NCI-H2171 treated with DMSO at 0.1 percent for 48 hours (cell line): ENCODE data around the gene OR1K1.
"Not testable (repeated sequence)": the region's sequence is repeated elsewhere in the genome, so short reads cannot be mapped to it uniquely, and the experiment has no call there.

Source experiments
- DNase-seq: peaks from one replicate; lab custom pipeline; 2025; lab: John Stamatoyannopoulos, UW

OR1K1 gene

GRCh38 chr9:122812736-122813135 is 12.8 kb downstream of the OR1K1 start:
- DNase-seq = no peak

GRCh38 chr9:122814545-122814944 is 14.6 kb downstream of the OR1K1 start:
- peak; percentile 26 for DNase-seq

- no peak for DNase-seq
Measured at GRCh38 chr9:122815544-122815943, 15.6 kb downstream of the OR1K1 start.

- no peak for DNase-seq
Measured at GRCh38 chr9:122816163-122816867, 16.4 kb downstream of the OR1K1 start.

- DNase-seq = no peak
Measured at GRCh38 chr9:122819326-122819725, 19.4 kb downstream of the OR1K1 start.

GRCh38 chr9:122819791-122820489 is 20.0 kb downstream of the OR1K1 start:
- no peak for DNase-seq

- no peak for DNase-seq
Measured at GRCh38 chr9:122820490-122820845, 20.5 kb downstream of the OR1K1 start.

- DNase-seq = peak; percentile 70
Measured at GRCh38 chr9:122821278-122821943, 21.5 kb downstream of the OR1K1 start.

- no peak for DNase-seq
Measured at GRCh38 chr9:122822056-122822455, 22.1 kb downstream of the OR1K1 start.

- DNase-seq = no peak
Measured at GRCh38 chr9:122822938-122823337, 23.0 kb downstream of the OR1K1 start.

GRCh38 chr9:122827761-122828093 is 27.8 kb downstream of the OR1K1 start:
- no peak for DNase-seq

- DNase-seq = not testable (repeated sequence)
Measured at GRCh38 chr9:122828965-122829284, 29.0 kb downstream of the OR1K1 start.

- DNase-seq = no peak
Measured at GRCh38 chr9:122832194-122832593, 32.3 kb downstream of the OR1K1 start.

- DNase-seq = peak; percentile 5
Measured at GRCh38 chr9:122835313-122835731, 35.4 kb downstream of the OR1K1 start.

- no peak for DNase-seq
Measured at GRCh38 chr9:122837266-122837850, 37.4 kb downstream of the OR1K1 start.

GRCh38 chr9:122838441-122838840 is 38.5 kb downstream of the OR1K1 start:
- not testable (repeated sequence) for DNase-seq

GRCh38 chr9:122841501-122841900 is 41.6 kb downstream of the OR1K1 start:
- DNase-seq = no peak

GRCh38 chr9:122844137-122844536 is 44.2 kb downstream of the OR1K1 start:
- DNase-seq = no peak

GRCh38 chr9:122845116-122845515 is 45.2 kb downstream of the OR1K1 start:
- no peak for DNase-seq

- DNase-seq = no peak
Measured at GRCh38 chr9:122846371-122846940, 46.5 kb downstream of the OR1K1 start.

GRCh38 chr9:122848256-122848943 is 48.5 kb downstream of the OR1K1 start:
- DNase-seq = no peak
